Measurements from ENCODE around the gene LRCH3. TPM values are rescaled to one million over a fixed set of nuclear protein-coding genes. Genes with fewer than 3 reads are reported as not detected.

LRCH3 gene
- total RNA-seq, 1 donor from 2014 or later = 43.5 TPM

- Histone ChIP-seq H3K36me3 (no peaks in the 10 kb centered on the region), H3K27ac (peak overlapping the region; percentile 89), H3K4me3 (peak overlapping the region; percentile 88), H3K27me3 (no peaks in the 10 kb centered on the region), H3K9me3 (no peaks in the 10 kb centered on the region), H3K4me1 (peaks cover 27% of the 10 kb centered on the region)
- intact Hi-C loops (cut with DNase I) = no loop called here
- TF ChIP-seq CTCF (IDR thresholded peaks at IDR 0.05) = no peak
- ATAC-seq (peak; percentile 18), DNase-seq (no peak)
Measured at GRCh38 chr3:197749315-197749600, 41.8 kb upstream of the LRCH3 start.

- peak; percentile 58 for TF ChIP-seq CTCF (IDR thresholded peaks at IDR 0.05)
- DNase-seq (peak; percentile 96), ATAC-seq (peak; percentile 97)
- Histone ChIP-seq H3K9me3 (no peaks in the 10 kb centered on the region), H3K36me3 (no peaks in the 10 kb centered on the region), H3K27ac (peak within 1 kb of the TSS; percentile 89), H3K4me1 (peaks cover 27% of the 10 kb centered on the region), H3K4me3 (peak within 1 kb of the TSS; percentile 88), H3K27me3 (no peaks in the 10 kb centered on the region)
- intact Hi-C loops (cut with DNase I) = no loop called here
Measured at GRCh38 chr3:197749601-197750395, 41.3 kb upstream of the LRCH3 start, which contains the start of gene FYTTD1. Gene FYTTD1 (plus strand): TSS chr3:197749883. CDS start chr3:197749972, 89 bp downstream.

- Histone ChIP-seq H3K4me3 (peak overlapping the region; percentile 88), H3K9me3 (no peaks in the 10 kb centered on the region), H3K27me3 (no peaks in the 10 kb centered on the region), H3K36me3 (no peaks in the 10 kb centered on the region), H3K27ac (peak overlapping the region; percentile 89), H3K4me1 (peaks cover 27% of the 10 kb centered on the region)
- peak; percentile 5 for TF ChIP-seq CTCF (IDR thresholded peaks at IDR 0.05)
- ATAC-seq = peak; percentile 77
- intact Hi-C loops (cut with DNase I) = no loop called here
- peak; percentile 85 for DNase-seq
Measured at GRCh38 chr3:197750396-197750831, 40.6 kb upstream of the LRCH3 start.

- H3K36me3 ChIP-seq = no peaks in the 10 kb centered on the region
- TF ChIP-seq CTCF (IDR thresholded peaks at IDR 0.05) = no peak
- ATAC-seq = no peak
- H3K27ac ChIP-seq = peak overlapping the region; percentile 89
- intact Hi-C loops (cut with DNase I) = no loop called here
- H3K27me3 ChIP-seq = no peaks in the 10 kb centered on the region
- peak; percentile 73 for DNase-seq
- no peaks in the 10 kb centered on the region for H3K9me3 ChIP-seq
- peaks cover 27% of the 10 kb centered on the region for H3K4me1 ChIP-seq
- peak overlapping the region; percentile 88 for H3K4me3 ChIP-seq
Measured at GRCh38 chr3:197750858-197751737, 40.0 kb upstream of the LRCH3 start.

- intact Hi-C loops (cut with DNase I) = no loop called here
- peak overlapping the region; percentile 88 for H3K4me3 ChIP-seq
- H3K36me3 ChIP-seq = peaks cover 5% of the 10 kb centered on the region
- DNase-seq = no peak
- TF ChIP-seq CTCF (IDR thresholded peaks at IDR 0.05) = no peak
- H3K4me1 ChIP-seq = peaks cover 30% of the 10 kb centered on the region
- peak overlapping the region; percentile 89 for H3K27ac ChIP-seq
- H3K27me3 ChIP-seq = no peaks in the 10 kb centered on the region
- ATAC-seq = no peak
- no peaks in the 10 kb centered on the region for H3K9me3 ChIP-seq
Measured at GRCh38 chr3:197752107-197752506, 38.9 kb upstream of the LRCH3 start.
